IPS-NIHi7 (cell line): ENCODE measurements around the gene HBP1.
"Not testable (repeated sequence)": the region's sequence is repeated elsewhere in the genome, so short reads cannot be mapped to it uniquely, and the experiment has no call there.

Source experiments
- DNase-seq: peaks from one replicate; pipeline ENCODE4 v3.0.0; 2012; ENCODE audit warnings: mixed read lengths; ENCODE audit errors: extremely low spot score

HBP1 gene

GRCh38 chr7:107181172-107181571 lies 12.4 kb downstream of the HBP1 start:
- DNase-seq, result no peak

- no peak for DNase-seq
These were observed 16.9 kb downstream of the HBP1 start for GRCh38 chr7:107185716-107186115.

DNA sequence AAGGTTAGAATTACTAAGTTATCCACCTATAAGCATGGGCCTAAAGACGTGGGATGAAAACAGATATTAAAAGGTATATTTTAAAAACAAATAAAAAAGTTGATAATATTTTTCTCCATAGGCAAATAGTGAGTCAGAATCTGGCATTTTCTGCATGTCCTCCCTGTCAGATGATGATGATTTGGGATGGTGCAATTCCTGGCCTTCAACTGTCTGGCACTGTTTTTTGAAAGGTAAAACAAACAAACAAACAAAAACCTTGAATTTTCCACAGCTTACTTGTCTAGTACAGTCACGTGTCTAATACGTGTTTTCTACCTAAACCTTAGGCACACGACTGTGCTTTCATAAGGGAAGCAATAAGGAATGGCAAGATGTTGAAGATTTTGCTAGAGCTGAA lies 17.4 kb downstream of the HBP1 start:
- no peak for DNase-seq

DNA sequence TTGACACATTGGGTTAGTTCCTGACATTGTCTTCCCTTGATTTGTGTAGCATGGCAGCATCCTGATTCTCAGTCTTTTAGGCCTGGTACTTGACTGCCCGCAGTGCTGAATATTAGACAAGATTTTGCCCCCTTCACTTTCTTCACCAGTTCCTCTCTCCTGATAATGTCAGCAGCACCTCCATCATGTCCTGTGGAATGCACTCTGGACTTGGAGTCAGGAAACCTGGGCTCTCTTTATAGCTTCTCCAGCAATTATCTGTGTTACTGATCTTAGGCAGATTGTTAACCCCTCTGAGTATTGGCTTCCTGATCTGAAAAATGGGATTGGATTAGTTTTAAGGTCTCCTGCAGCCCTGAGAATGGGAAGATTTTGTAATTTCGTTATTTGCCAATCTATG lies 19.0 kb downstream of the HBP1 start:
- DNase-seq, result no peak

DNA sequence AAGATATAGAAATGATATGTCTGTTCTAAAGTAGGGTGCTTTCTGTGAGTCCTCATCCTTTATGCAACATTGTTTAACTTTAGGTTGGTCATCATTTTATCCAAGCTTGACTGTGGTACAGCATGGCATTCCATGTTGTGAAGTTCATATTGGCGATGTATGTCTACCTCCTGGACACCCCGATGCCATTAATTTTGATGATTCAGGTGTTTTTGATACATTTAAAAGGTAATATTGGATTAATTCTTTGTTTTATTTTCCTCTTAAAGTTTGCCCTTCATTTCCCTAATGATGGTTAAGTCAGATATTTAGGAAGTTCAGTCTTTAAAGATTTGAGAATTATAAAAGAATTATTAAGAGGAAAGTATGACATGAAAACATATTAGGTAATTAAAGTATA lies 21.3 kb downstream of the HBP1 start:
- DNase-seq, result no peak

DNA sequence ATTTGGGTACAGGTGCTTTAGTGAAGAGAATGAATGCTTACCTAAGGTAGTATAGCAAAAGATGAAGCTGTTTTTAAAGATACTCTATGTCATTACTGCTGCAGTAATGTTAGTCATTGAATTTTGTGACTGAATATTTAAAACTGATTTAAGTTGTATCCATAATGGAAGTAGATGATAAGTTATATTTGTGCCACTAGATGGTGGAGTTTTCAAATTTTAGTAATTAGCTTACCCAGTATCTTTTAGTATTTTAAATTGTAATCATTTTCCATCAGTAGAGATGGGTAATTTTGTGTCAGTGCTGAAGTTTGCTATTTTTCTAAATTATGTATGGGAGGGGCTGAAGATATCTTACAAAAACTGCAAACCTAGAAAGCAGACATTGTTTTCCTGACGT lies 25.2 kb downstream of the HBP1 start:
- no peak for DNase-seq

GRCh38 chr7:107196834-107197610 lies 28.2 kb downstream of the HBP1 start:
- DNase-seq, result no peak

- DNase-seq, result peak; percentile 71
These were observed 33.1 kb downstream of the HBP1 start for GRCh38 chr7:107201795-107202450.

GRCh38 chr7:107203607-107204006 lies 34.8 kb downstream of the HBP1 start:
- no peak for DNase-seq

GRCh38 chr7:107206136-107206535 lies 37.3 kb downstream of the HBP1 start:
- no peak for DNase-seq

- DNase-seq, result no peak
These were observed 37.9 kb downstream of the HBP1 start for GRCh38 chr7:107206706-107207105.

GRCh38 chr7:107207459-107207858 lies 38.7 kb downstream of the HBP1 start:
- DNase-seq, result no peak

DNA sequence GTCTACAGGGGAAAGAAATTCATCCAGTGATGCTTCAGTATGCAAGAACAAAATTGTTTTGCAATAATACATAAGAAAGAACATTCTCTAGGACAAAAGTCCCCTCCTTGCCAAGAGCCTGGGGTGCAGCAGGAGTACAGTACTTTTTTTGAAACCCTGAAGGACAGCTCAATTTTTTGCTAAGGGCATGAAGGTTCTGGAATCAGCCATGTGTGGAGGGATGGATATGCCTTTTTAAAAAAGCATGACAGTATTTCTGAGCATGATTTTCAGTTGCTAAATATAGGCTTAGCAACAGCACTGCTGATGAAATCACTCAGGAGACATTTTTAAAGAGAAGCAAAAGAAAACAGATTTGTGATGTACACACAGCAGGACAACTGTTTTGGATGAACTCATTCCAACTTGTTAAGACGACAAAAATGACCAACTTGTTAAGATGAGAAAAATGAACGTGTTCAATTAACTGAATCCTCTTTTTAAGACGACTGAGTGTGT lies 39.3 kb downstream of the HBP1 start:
- no peak for DNase-seq

DNA sequence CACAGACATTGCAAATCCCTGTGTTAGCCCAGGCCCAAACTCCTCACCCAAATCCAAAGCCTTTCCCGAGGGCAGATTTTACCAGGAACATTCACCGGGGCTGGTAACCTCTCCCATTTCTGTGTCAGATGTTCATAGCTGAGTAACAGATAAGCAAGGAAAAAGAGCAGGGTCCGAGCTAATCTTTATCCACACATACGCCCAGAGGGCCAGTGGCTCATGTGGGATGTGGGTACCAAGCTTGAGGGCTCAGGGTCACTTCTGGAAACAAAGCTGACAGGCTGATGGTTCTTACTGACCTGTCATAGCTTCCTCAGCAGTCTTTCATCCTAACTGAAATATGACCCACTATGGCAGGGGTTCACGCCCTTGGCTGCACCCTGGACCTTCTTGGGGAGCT lies 39.8 kb downstream of the HBP1 start:
- no peak for DNase-seq

- DNase-seq, result no peak
These were observed 40.8 kb downstream of the HBP1 start for GRCh38 chr7:107209565-107209964.

DNA sequence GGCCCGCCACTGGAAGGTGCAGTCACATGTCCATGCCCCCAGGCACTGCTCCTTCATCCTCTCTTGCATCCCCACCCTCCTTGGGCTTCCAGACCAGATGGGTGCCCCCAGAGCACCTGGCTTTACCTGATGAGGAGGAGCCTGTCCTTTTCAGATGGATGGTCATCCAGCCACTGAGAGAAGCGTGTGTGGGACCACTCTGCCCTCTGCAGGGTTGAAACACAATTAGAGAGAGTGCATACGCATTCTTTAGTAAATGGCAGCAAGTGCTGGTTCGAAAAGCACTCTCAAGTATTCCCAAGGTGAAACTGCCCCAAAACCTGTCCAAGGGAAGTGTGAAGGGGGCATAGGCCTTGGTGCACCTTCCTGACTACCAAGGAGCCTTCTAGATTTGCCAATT lies 41.6 kb downstream of the HBP1 start:
- DNase-seq, result peak; percentile 18

- no peak for DNase-seq
These were observed 43.9 kb downstream of the HBP1 start for GRCh38 chr7:107212725-107213124.

- peak; percentile 45 for DNase-seq
These were observed 44.5 kb downstream of the HBP1 start for GRCh38 chr7:107213193-107213788.

GRCh38 chr7:107213945-107214344 lies 45.1 kb downstream of the HBP1 start:
- no peak for DNase-seq

- DNase-seq, result no peak
These were observed 50.9 kb downstream of the HBP1 start for GRCh38 chr7:107219563-107220244.

GRCh38 chr7:107220356-107220755 lies 51.6 kb downstream of the HBP1 start:
- no peak for DNase-seq

- DNase-seq, result not testable (repeated sequence)
These were observed 52.0 kb downstream of the HBP1 start for GRCh38 chr7:107220806-107221205.
